ENCODE data around the gene AIFM3. TPM values are rescaled to one million over a fixed set of nuclear protein-coding genes. Genes with fewer than 3 reads are reported as not detected.

Gene AIFM3
- total and polyA plus RNA-seq, 2 of the 13 experiments (the other 11 are each of a cell fraction or from before 2014, with no cell fraction given): 9.0 to 15.3 TPM

- Histone ChIP-seq H3K9me3 (ENCODE audit: low read length) (0 out of 2 replicates have a peak, but pooled peaks cover 2% of the 10 kb centered on the region), H3K4me1 (ENCODE audit: insufficient read depth, low read length) (peaks cover 8% of the 10 kb centered on the region; the same call in 1 of the 2 replicates), H3K36me3 (replicated peaks in 1 of 2; ENCODE audit: control insufficient read depth in 1 of 2, insufficient read depth in 2 of 2, low read length in 2 of 2) (no peaks in the 10 kb centered on the region), H3K27me3 (ENCODE audit: control insufficient read depth in 1 of 2, insufficient read depth in 2 of 2, low read length in 2 of 2) (no peaks in the 10 kb centered on the region), H4K20me1 (ENCODE audit: insufficient read depth, low read length) (no peaks in the 10 kb centered on the region), H2AFZ (ENCODE audit: low read length) (no peak overlapping the region), H3K79me2 (ENCODE audit: insufficient read depth, low read length) (no peaks in the 10 kb centered on the region), H3K4me3 (replicated peaks in 1 of 3; ENCODE audit: insufficient read depth in 1 of 3, low read depth in 2 of 3, low read length in 3 of 3) (no peak overlapping the region), H3K9ac (ENCODE audit: insufficient read depth, low read depth, low read length) (no peak overlapping the region), H3K4me2 (ENCODE audit: low read depth, low read length) (no peak overlapping the region), H3K27ac (ENCODE audit: extremely low read length, insufficient read depth, low read length) (no peak overlapping the region)
- FAIRE-seq (no peak), DNase-seq (ENCODE audit: low spot score) (no peak), ATAC-seq (peak; percentile 15; the same call in 1 of the 3 replicates)
- TF ChIP-seq AKAP8 (CRISPR knock-in tag; IDR thresholded peaks at IDR 0.05) (0 out of 2 replicates have a peak, but pooled peaks have one; percentile 27), AGO2 (optimal IDR thresholded peaks at IDR 0.05; ENCODE audit: low read depth, low read length) (peak; percentile 36), ZNF263 (CRISPR knock-in tag; IDR thresholded peaks at IDR 0.05) (no peak)
- in situ Hi-C loops (cut with HindIII; ENCODE audit: extremely low pct_ligation_motif_present, low pct_unique_long_range_greater_than_20kb): no loop called here
- ChIA-PET POLR2A (interaction anchor here (5.1 kb wide), 1 partner anchor 8 kb away, joined by 33 read pairs; the partner anchor contains the start of gene LZTR1), CTCF (ENCODE audit: low intra/inter-chr PET ratio, low total read pairs) (no interaction called here)
- no TSS peak for BruUV-seq (replicated peaks)
- WGBS (ENCODE audit: low lambda C conversion rate): 82% methylated on average over 11 of the region's 21 CpGs
- intact Hi-C loops (cut with micrococcal nuclease; ENCODE audit: unreplicated experiment): no loop called here
Measured at GRCh38 chr22:20973634-20974286, 6.7 kb downstream of the AIFM3 start.

GRCh38 chr22:20974336-20974955, 7.4 kb downstream of the AIFM3 start:
- Histone ChIP-seq H4K20me1 (ENCODE audit: insufficient read depth, low read length) (no peaks in the 10 kb centered on the region), H3K9me3 (ENCODE audit: low read length) (0 out of 2 replicates have a peak, but pooled peaks cover 4% of the 10 kb centered on the region), H2AFZ (ENCODE audit: low read length) (no peak overlapping the region), H3K27ac (ENCODE audit: extremely low read length, insufficient read depth, low read length) (no peak overlapping the region), H3K4me2 (ENCODE audit: low read depth, low read length) (no peak overlapping the region), H3K4me3 (replicated peaks in 1 of 3; ENCODE audit: insufficient read depth in 1 of 3, low read depth in 2 of 3, low read length in 3 of 3) (no peak overlapping the region), H3K79me2 (ENCODE audit: insufficient read depth, low read length) (no peaks in the 10 kb centered on the region), H3K27me3 (ENCODE audit: control insufficient read depth in 1 of 2, insufficient read depth in 2 of 2, low read length in 2 of 2) (no peaks in the 10 kb centered on the region), H3K9ac (ENCODE audit: insufficient read depth, low read depth, low read length) (no peak overlapping the region), H3K36me3 (replicated peaks in 1 of 2; ENCODE audit: control insufficient read depth in 1 of 2, insufficient read depth in 2 of 2, low read length in 2 of 2) (no peaks in the 10 kb centered on the region), H3K4me1 (ENCODE audit: insufficient read depth, low read length) (peaks cover 13% of the 10 kb centered on the region)
- ChIA-PET CTCF (ENCODE audit: low intra/inter-chr PET ratio, low total read pairs) (no interaction called here), POLR2A (interaction anchor here (5.1 kb wide), 1 partner anchor 7 kb away, joined by 33 read pairs; the partner anchor contains the start of gene LZTR1)
- DNase-seq (ENCODE audit: low spot score) (no peak), ATAC-seq (no peak), FAIRE-seq (no peak)
- in situ Hi-C loops (cut with HindIII; ENCODE audit: extremely low pct_ligation_motif_present, low pct_unique_long_range_greater_than_20kb): no loop called here
- WGBS (ENCODE audit: low lambda C conversion rate): 84% methylated on average over 5 of the region's 16 CpGs
- no TSS peak for BruUV-seq (replicated peaks)
- intact Hi-C loops (cut with micrococcal nuclease; ENCODE audit: unreplicated experiment): no loop called here
- TF ChIP-seq MED13 (CRISPR knock-in tag; IDR thresholded peaks at IDR 0.05) (no peak), DBP (CRISPR knock-in tag; IDR thresholded peaks at IDR 0.05; ENCODE audit: not compliant biosample characterization) (no peak), ZHX1 (CRISPR knock-in tag; IDR thresholded peaks at IDR 0.05; ENCODE audit: low read depth) (no peak), NFIB (CRISPR knock-in tag; IDR thresholded peaks at IDR 0.05; ENCODE audit: borderline replicate concordance) (no peak), THYN1 (CRISPR knock-in tag; IDR thresholded peaks at IDR 0.05; ENCODE audit: borderline replicate concordance, low read depth) (no peak), PRMT3 (CRISPR knock-in tag; IDR thresholded peaks at IDR 0.05; ENCODE audit: borderline replicate concordance, low read depth) (no peak), ZNF891 (CRISPR knock-in tag; IDR thresholded peaks at IDR 0.05) (no peak), STAT5B (CRISPR knock-in tag; IDR thresholded peaks at IDR 0.05) (no peak)
